NCI-H2227 treated with DMSO at 0.1 percent for 48 hours (cell line): ENCODE results near the gene NUDT16.
A peak's percentile ranks its signal among the peaks of the same experiment; 100 is the strongest.
"Not testable (repeated sequence)": the region's sequence is repeated elsewhere in the genome, so short reads cannot be mapped to it uniquely, and the experiment has no call there.

Experiments used
- DNase-seq: peaks from one replicate; lab custom pipeline; 2025; lab: John Stamatoyannopoulos, UW

NUDT16 gene

GRCh38 chr3:131381445-131382291 is at the start of gene NUDT16:
NUDT16 (plus strand) TSS chr3:131381774; CDS start chr3:131381805, 31 bp downstream.
- peak; percentile 90 for DNase-seq

GRCh38 chr3:131338948-131339640 is 42.5 kb upstream of the NUDT16 start:
- DNase-seq = no peak

- DNase-seq = no peak
Observed at GRCh38 chr3:131341761-131342160, 39.8 kb upstream of the NUDT16 start.

GRCh38 chr3:131348911-131349310 is 32.7 kb upstream of the NUDT16 start:
- DNase-seq = no peak

- DNase-seq = no peak
Observed at GRCh38 chr3:131349454-131349853, 32.1 kb upstream of the NUDT16 start.

GRCh38 chr3:131349946-131350347 is 31.6 kb upstream of the NUDT16 start:
- no peak for DNase-seq

- DNase-seq = no peak
Observed at GRCh38 chr3:131350506-131350905, 31.1 kb upstream of the NUDT16 start.

GRCh38 chr3:131353016-131353877 is 28.3 kb upstream of the NUDT16 start:
- no peak for DNase-seq

GRCh38 chr3:131353986-131354385 is 27.6 kb upstream of the NUDT16 start:
- DNase-seq = peak; percentile 59

- DNase-seq = no peak
Observed at GRCh38 chr3:131356006-131356595, 25.5 kb upstream of the NUDT16 start.

- no peak for DNase-seq
Observed at GRCh38 chr3:131357275-131357674, 24.3 kb upstream of the NUDT16 start.

- DNase-seq = no peak
Observed at GRCh38 chr3:131360191-131360755, 21.3 kb upstream of the NUDT16 start.

GRCh38 chr3:131361066-131361463 is 20.5 kb upstream of the NUDT16 start:
- not testable (repeated sequence) for DNase-seq

GRCh38 chr3:131361464-131362421 is 19.8 kb upstream of the NUDT16 start:
- DNase-seq = no peak

GRCh38 chr3:131363275-131363674 is 18.3 kb upstream of the NUDT16 start:
- no peak for DNase-seq

- no peak for DNase-seq
Observed at GRCh38 chr3:131370935-131371687, 10.5 kb upstream of the NUDT16 start.

- no peak for DNase-seq
Observed at GRCh38 chr3:131371688-131372066, 9.9 kb upstream of the NUDT16 start.

GRCh38 chr3:131374741-131375140 is 6.8 kb upstream of the NUDT16 start:
- no peak for DNase-seq

GRCh38 chr3:131380821-131381444 is 641 bp upstream of the NUDT16 start:
- not testable (repeated sequence) for DNase-seq
